HG02981 (cell line): ENCODE measurements around the gene VNN1.
A peak's percentile ranks its signal among the peaks of the same experiment; 100 is the strongest.
"Not testable (repeated sequence)": the region's sequence is repeated elsewhere in the genome, so short reads cannot be mapped to it uniquely, and the experiment has no call there.

Source experiments
- ATAC-seq: cut with Tn5 transposase; IDR thresholded peaks from one replicate; pipeline ENCODE4 v1.9.1; 2021; ENCODE audit warnings: mild to moderate bottlenecking, moderate library complexity; ENCODE audit not compliant: unreplicated experiment

The VNN1 gene

DNA sequence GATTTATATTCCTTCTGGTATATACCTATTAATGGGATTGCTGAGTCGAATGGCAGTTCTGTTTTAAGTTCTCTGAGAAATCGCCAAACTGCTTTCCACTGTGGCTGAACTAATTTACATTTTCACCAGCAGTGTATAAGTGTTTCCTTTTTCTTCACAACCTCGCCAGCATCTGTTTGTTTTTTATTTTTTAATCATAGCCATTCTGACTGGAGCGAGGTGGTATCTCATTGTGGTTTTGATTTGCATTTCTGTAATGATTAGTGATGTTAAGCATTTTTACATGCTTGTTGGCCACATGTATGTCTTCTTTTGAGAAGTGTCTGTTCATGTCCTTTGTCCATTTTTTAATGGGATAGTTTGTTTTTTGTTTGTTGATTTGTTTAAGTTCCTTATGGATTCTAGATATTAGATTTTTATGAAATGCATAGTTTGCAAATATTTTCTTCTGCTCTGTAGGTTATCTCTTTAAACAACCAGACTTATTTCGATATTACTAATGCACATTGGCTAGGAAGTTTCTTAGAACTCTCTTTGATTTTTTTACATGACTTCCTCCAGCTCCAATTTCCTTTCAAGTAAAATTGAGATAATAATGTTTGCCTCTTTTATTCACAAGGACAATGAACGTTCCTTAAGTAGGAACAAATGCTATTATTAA lies 12.2 kb upstream of the VNN1 start:
- peak; percentile 81 for ATAC-seq

DNA sequence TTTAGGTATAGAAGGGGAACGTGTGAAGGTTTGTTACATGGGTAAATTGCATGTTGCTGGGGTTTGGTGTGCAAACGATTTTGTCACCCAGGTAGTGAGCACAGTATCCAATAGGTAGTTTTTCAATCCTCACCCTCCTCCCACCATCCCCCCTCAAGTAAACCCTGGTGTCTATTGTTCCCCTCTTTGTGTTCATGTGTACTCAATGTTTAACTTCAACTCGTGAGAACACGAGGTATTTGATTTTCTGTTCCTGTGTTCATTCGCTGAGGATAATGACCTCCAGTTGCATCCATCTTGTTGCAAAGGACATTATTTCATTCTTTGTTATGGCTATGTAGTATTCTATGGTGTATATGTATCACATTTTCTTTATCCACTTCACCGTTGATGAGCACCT lies 11.6 kb upstream of the VNN1 start:
- peak; percentile 10 for ATAC-seq

GRCh38 chr6:132719736-132720448 lies 6.0 kb upstream of the VNN1 start:
- ATAC-seq: no peak

DNA sequence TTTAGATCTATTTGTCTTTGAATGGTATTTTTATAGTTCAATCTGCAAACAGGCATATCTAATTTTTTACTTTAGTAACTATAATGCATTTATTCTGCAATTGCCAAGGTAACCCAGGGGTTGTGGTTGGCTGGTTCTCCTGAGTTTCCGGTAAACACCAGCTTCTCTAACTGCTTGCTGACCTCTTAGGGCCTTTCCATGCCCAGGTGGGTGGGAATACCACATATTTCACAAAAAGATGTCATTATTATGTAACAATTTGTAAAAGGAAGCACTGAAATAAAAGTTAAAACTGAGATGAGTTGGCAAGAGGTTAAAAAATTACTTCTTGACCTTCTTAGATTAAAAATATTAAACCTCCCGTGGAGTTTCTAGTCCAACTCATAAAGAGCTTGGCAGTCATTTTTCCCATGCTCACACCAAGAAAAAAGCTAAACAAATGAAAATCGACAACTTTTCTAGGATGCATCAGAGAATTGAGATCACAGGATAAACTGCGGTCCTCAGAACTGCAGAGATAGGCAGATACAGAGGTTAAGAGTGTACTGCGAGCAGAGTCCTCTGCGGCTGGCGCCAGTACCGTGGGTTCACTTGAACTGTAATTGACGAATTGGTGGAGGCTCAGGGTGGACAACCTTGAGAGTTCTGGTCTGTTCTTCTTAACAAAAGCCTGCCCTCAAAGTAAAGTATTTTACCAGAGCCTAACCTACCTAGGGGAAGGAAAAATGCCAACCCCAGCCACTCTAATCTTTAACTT lies 2.2 kb upstream of the VNN1 start:
- ATAC-seq: no peak

GRCh38 chr6:132715204-132715603 lies 1.3 kb upstream of the VNN1 start:
- no peak for ATAC-seq

- ATAC-seq: no peak
Measured at GRCh38 chr6:132714160-132714559, 305 bp upstream of the VNN1 start.

- no peak for ATAC-seq
Measured at GRCh38 chr6:132712366-132712765, 1.5 kb downstream of the VNN1 start.

GRCh38 chr6:132708771-132709170 lies 5.1 kb downstream of the VNN1 start:
- ATAC-seq: no peak

DNA sequence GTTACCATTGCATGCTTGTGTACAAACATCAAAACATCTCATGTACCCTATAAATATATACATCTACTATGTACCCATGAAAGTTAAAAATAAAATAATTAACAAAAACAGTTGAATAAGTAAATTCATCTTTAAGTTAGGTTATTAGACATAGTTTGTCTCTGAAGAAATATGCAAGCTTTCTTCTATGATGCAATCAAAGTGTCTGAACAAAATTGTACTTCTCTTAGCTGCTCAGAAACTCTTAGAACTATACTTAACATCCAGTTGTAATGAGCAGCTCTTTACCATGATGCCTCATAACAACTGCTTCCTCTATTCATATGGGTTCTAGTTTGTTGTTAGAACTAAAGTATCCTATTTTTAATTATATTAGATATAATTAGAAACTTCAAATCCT lies 5.9 kb downstream of the VNN1 start:
- ATAC-seq: no peak

- not testable (repeated sequence) for ATAC-seq
Measured at GRCh38 chr6:132706756-132707155, 7.1 kb downstream of the VNN1 start.

DNA sequence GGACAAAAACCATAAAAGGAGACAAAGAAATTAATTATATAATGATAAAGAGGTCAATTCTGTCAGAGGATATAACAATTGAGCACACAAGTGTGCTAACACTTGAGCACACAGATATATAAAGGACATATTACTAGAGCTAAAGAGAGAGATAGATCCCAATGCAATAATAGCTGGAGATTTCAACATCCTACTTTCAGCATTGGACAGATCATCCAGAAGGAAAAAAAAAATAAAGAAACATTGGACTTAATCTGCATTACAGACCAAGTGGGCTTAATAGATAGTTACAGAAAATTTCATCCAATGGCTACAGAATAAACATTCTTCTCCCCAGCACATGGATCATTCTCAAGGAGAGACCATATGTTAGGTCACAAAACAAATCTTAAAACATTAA lies 9.9 kb downstream of the VNN1 start:
- ATAC-seq: no peak

GRCh38 chr6:132698608-132699007 lies 15.2 kb downstream of the VNN1 start:
- ATAC-seq: peak; percentile 85

DNA sequence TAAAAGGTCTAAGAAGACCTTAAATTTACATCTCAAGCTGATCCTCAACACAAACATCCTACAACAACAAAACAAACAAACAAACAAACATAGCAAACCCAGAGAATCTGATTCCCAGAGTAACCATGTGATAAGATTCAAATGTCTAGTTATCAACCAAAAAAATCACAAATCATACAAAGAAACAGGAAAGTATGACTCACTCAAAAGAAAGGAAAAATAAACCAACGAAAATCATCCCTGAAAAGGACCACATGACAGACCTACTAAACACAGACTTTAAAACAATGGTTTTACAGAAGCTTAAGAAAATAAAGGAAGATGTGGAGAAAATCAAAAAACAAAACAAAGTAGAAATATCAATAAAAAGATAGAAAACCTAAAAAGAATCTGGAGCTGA lies 18.1 kb downstream of the VNN1 start:
- no peak for ATAC-seq

- no peak for ATAC-seq
Measured at GRCh38 chr6:132693478-132693877, 20.4 kb downstream of the VNN1 start.

DNA sequence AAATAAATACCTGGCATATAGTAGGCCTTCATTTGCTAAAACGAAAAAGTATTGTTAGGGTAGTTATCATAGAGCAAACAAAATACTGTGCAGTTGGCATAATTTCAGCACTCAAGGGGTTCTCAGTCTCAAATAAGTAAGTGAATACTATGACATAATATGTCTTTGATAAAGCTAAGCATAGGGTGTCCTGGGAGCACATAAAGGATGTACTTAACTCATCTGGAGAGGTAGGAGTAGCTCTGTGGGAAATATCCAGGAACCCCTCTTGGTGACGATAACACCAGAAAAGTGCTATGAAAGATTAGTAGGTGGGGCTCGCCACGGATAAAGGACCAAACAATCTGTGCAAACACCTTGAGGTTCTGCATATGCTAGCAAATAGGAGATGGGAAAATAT lies 23.2 kb downstream of the VNN1 start:
- no peak for ATAC-seq

DNA sequence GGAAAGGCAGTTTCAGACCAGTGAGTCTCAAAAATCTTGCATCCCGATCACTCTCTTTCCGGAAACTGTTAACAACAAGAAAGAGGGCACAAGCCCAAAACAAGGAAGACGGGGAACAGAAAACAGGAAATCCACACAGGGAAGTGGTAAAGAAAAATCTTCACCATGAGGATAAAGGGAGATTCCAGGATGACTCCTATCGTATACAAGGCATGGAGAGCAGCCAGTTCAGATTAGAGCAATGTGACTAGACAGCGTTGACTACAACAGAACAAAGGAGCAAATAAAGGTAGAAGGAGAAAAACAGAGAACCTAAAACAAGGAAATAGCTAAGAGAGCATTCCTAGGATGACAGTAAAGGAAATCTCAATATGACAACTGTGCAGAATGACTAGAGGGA lies 26.5 kb downstream of the VNN1 start:
- ATAC-seq: no peak

- no peak for ATAC-seq
Measured at GRCh38 chr6:132686531-132686930, 27.3 kb downstream of the VNN1 start.

GRCh38 chr6:132685009-132685408 lies 28.8 kb downstream of the VNN1 start:
- ATAC-seq: no peak

DNA sequence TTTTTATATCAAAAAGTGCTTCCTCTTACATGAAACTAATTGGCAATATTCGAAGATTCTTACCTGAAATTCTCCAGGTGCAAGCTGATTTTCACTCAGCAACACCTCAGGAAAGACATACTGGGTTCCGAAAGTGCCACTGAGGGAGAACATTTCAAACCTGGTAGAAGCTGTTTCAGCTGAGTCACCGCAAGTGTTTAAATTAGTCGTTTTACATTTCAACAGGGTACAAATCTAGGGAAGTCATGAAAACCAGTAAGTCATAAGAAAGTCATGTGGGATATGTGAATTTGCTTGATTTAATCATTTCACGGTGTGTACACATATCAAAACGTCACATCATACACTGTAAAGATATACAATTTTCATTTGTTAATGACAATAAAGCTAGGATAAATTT lies 29.6 kb downstream of the VNN1 start:
- ATAC-seq: no peak

- no peak for ATAC-seq
Measured at GRCh38 chr6:132683543-132683942, 30.3 kb downstream of the VNN1 start.

DNA sequence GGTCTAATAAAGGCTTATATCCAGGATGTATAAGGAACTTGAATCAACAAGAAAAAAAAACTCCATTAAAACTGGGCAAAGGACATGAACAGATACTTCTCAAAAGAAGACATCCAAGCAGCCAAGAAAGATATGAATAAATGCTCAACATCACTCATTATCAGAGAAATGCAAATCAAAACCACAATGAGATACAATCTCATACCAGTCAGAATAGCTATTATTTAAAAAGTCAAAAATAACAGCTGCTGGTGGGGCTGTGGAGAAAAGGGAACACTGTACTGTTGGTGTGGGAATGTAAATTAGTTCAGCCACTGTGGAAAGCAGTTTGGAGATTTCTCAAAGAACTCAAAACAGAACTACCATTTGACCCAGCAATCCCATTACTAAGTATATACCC lies 34.8 kb downstream of the VNN1 start:
- ATAC-seq: not testable (repeated sequence)

- no peak for ATAC-seq
Measured at GRCh38 chr6:132675749-132676148, 38.1 kb downstream of the VNN1 start.
